Measurements from ENCODE around the gene C11orf16. TPM values are rescaled to one million over a fixed set of nuclear protein-coding genes. Genes with fewer than 3 reads are reported as not detected.

The C11orf16 gene
- total and polyA plus RNA-seq, 2 of the 4 experiments (the other 2 are of a cell fraction), result not detected

- H4K5ac ChIP-seq (ENCODE audit: low read depth, low read length), result no peak within 1 kb of the TSS
- no peak within 1 kb of the TSS for H3K14ac ChIP-seq (replicated peaks; ENCODE audit: low read depth, low read length)
- no peak for ATAC-seq (ENCODE audit: low read depth)
- WGBS, 2 experiments (ENCODE audit: extremely low coverage in 2 of 2, insufficient read length in 1 of 2), result no CpG with 5 or more reads among the region's 5 CpGs
- no peak for DNase-seq
- ChIA-PET CTCF (interaction anchor here (1.6 kb wide), 1 partner anchor 9 kb away, joined by 5 read pairs; no protein-coding TSS in a partner anchor), POLR2A (ENCODE audit: unreplicated experiment) (no interaction called here)
- H3K18ac ChIP-seq (ENCODE audit: low read depth, low read length), result no peak within 1 kb of the TSS
- no peak within 1 kb of the TSS for H2AK9ac ChIP-seq (replicated peaks; ENCODE audit: low read depth, low read length, poor library complexity)
- no peak within 1 kb of the TSS for H4K8ac ChIP-seq (ENCODE audit: low read depth in 2 of 2, low read length in 2 of 2)
- dilution Hi-C loops (cut with HindIII; ENCODE audit: low sequenced_read_pairs, unreplicated experiment), result no loop called here
- intact Hi-C loops (cut with micrococcal nuclease), result no loop called here
- no peak within 1 kb of the TSS for H3K9ac ChIP-seq (ENCODE audit: low read depth, low read length)
- H3K79me1 ChIP-seq (ENCODE audit: low read depth in 1 of 2, low read length in 2 of 2), result no peaks in the 10 kb centered on the region
- H2BK20ac ChIP-seq (ENCODE audit: low read depth, low read length), result no peak within 1 kb of the TSS
- no peak within 1 kb of the TSS for H3K4me2 ChIP-seq (ENCODE audit: low read depth, low read length)
- H3K9me3 ChIP-seq (ENCODE audit: control insufficient read depth, insufficient read depth, low read length), result no peaks in the 10 kb centered on the region
- in situ Hi-C loops (cut with MboI; ENCODE audit: low sequenced_read_pairs), result no loop called here
- no peak within 1 kb of the TSS for H2BK120ac ChIP-seq (ENCODE audit: low read depth, low read length)
- no peak within 1 kb of the TSS for H3K23ac ChIP-seq (ENCODE audit: low read depth, low read length)
- no TSS peak for BruUV-seq (replicated peaks)
- peaks cover 3% of the 10 kb centered on the region for H3K4me1 ChIP-seq (ENCODE audit: control insufficient read depth, insufficient read depth, low read length)
- no peak within 1 kb of the TSS for H3K4me3 ChIP-seq (ENCODE audit: insufficient read depth, low read depth, low read length)
- no peak for TF ChIP-seq CEBPB (IDR thresholded peaks at IDR 0.05; ENCODE audit: low read depth, low read length)
- no peak for TF ChIP-seq CHD1 (IDR thresholded peaks at IDR 0.05; ENCODE audit: low read depth, low read length)
- TF ChIP-seq BHLHE40 (IDR thresholded peaks at IDR 0.05; ENCODE audit: low read depth, low read length), result no peak
- no peak for TF ChIP-seq USF2 (IDR thresholded peaks at IDR 0.05; ENCODE audit: low read depth, low read length)
- TF ChIP-seq CTCF (conservative IDR thresholded peaks at IDR 0.05; ENCODE audit: low read depth, low read length), result no peak
- no peak for TF ChIP-seq FOS (IDR thresholded peaks at IDR 0.05; ENCODE audit: low read depth, low read length)
- TF ChIP-seq MXI1 (IDR thresholded peaks at IDR 0.05; ENCODE audit: borderline replicate concordance, low read depth, low read length), result no peak
- no peak for TF ChIP-seq RCOR1 (IDR thresholded peaks at IDR 0.05; ENCODE audit: insufficient replicate concordance, low read length)
- no peak for TF ChIP-seq POLR2A (IDR thresholded peaks at IDR 0.05; ENCODE audit: low read depth, low read length)
- TF ChIP-seq, protein P1, sequence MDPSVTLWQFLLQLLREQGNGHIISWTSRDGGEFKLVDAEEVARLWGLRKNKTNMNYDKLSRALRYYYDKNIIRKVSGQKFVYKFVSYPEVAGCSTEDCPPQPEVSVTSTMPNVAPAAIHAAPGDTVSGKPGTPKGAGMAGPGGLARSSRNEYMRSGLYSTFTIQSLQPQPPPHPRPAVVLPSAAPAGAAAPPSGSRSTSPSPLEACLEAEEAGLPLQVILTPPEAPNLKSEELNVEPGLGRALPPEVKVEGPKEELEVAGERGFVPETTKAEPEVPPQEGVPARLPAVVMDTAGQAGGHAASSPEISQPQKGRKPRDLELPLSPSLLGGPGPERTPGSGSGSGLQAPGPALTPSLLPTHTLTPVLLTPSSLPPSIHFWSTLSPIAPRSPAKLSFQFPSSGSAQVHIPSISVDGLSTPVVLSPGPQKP (IDR thresholded peaks at IDR 0.05; ENCODE audit: borderline replicate concordance, low read depth, low read length), result no peak
- TF ChIP-seq MAZ (IDR thresholded peaks at IDR 0.05; ENCODE audit: borderline replicate concordance, low read depth, low read length), result no peak
- H2BK15ac ChIP-seq (ENCODE audit: low read depth, low read length), result no peak within 1 kb of the TSS
- H2BK5ac ChIP-seq (ENCODE audit: low read depth, low read length, poor library complexity, severe bottlenecking), result no peak within 1 kb of the TSS
- H3K27me3 ChIP-seq (ENCODE audit: control insufficient read depth, insufficient read depth, low read length), result no peaks in the 10 kb centered on the region
- H3K56ac ChIP-seq (ENCODE audit: extremely low read depth, insufficient read depth, low read length), result no peak within 1 kb of the TSS
- no peak within 1 kb of the TSS for H2AK5ac ChIP-seq (ENCODE audit: low read depth, low read length)
- no peak within 1 kb of the TSS for H3K27ac ChIP-seq (ENCODE audit: insufficient read depth, low read length)
- no peak within 1 kb of the TSS for H3K4ac ChIP-seq (ENCODE audit: low read depth, low read length)
- H4K20me1 ChIP-seq (ENCODE audit: insufficient read depth, low read length), result no peaks in the 10 kb centered on the region
- H4K91ac ChIP-seq (ENCODE audit: insufficient read depth, low read depth, low read length), result no peak within 1 kb of the TSS
- no peak within 1 kb of the TSS for H2AFZ ChIP-seq (replicated peaks; ENCODE audit: low read length, poor library complexity)
- no peaks in the 10 kb centered on the region for H3K9me1 ChIP-seq (ENCODE audit: insufficient read depth, low read length)
- no peaks in the 10 kb centered on the region for H3K36me3 ChIP-seq (ENCODE audit: control insufficient read depth, insufficient read depth, low read length)
These were observed 9.8 kb upstream of the C11orf16 start, which contains the start of gene ASCL3 for GRCh38 chr11:8942518-8943066. Gene ASCL3, minus strand, starts transcription at chr11:8943016. Its CDS starts 4,855 bp downstream, at chr11:8938161.

Measured in IMR-90 (cell line).